HCT116 (cell line): Measurements from ENCODE around the gene PAN3. TPM values are rescaled to one million over a fixed set of nuclear protein-coding genes. Genes with fewer than 3 reads are reported as not detected.

Source experiments
- ATAC-seq: fragments of 200-7000 bp; cut with Tn5 transposase; 2 replicates; pipeline ENCODE4 v1.9.1; 2020; ENCODE audit warnings: mild to moderate bottlenecking, moderate library complexity
- BruUV-seq: library from RNA; stranded (reverse); fragments of 400-500 nt; replicated peaks from 2 replicates; lab custom pipeline; 2021; lab: Mats Ljungman, UMichigan
- CTCF ChIA-PET: fragments of 300-600 bp; sonication (Branson Sonifier 250); formaldehyde crosslinking; loops from one replicate; lab custom pipeline; 2021; ENCODE audit warnings: antibody characterized with exemption; lab: Charles Lee
- POLR2A ChIA-PET: fragments of 300-600, 350-600 bp; sonication (Branson Sonifier 250); formaldehyde crosslinking; loops from one replicate; lab custom pipeline; 2021; ENCODE audit warnings: antibody characterized with exemption; lab: Charles Lee
- RAD21 ChIA-PET, 2 experiments: fragments of 300-600 bp; sonication (Branson Sonifier 250); formaldehyde crosslinking; loops; one replicate each; lab custom pipeline; 2023; ENCODE audit warnings: low total read pairs in 2 of 2; ENCODE audit not compliant: uncharacterized antibody in 2 of 2, unreplicated experiment in 2 of 2, low non-redundant PET in 1 of 2; lab: Charles Lee
- DNase-seq: peaks from one replicate; pipeline ENCODE4 v3.0.0-alpha.2; 2010; ENCODE audit warnings: low read depth, low spot score
- H2AFZ ChIP-seq: fragments of 200-600 bp; shearing (Covaris generic), sonication (generic); 2 replicates; pipeline ENCODE4 v1.6.1; 2017; ENCODE audit warnings: low read depth, mixed run types, mixed read lengths, antibody characterized with exemption, low read length; ENCODE audit not compliant: poor library complexity, severe bottlenecking
- H3K27ac ChIP-seq: 2 replicates; pipeline ENCODE4 v1.5.1; 2012; ENCODE audit warnings: low read depth, low read length
- H3K27me3 ChIP-seq: fragments of 200-600 bp; sonication (generic); 2 replicates; pipeline ENCODE4 v1.6.1; 2016; ENCODE audit warnings: mixed run types, low read length, mixed read lengths; ENCODE audit not compliant: insufficient read depth
- H3K36me3 ChIP-seq, 2 experiments: fragments of 200-500 bp in 1 of 2; fragments of 200-600 bp in 1 of 2; sonication (Bioruptor generic) in 1 of 2; sonication (generic) in 1 of 2; 2 replicates each; pipeline versions ENCODE4 v1.5.1 to v1.6.1; 2014 to 2016; ENCODE audit warnings: low read length in 2 of 2, inconsistent platforms in 1 of 2, mixed read lengths in 1 of 2, mixed run types in 1 of 2; ENCODE audit not compliant: insufficient read depth in 2 of 2, control insufficient read depth in 1 of 2
- H3K4me1 ChIP-seq, 2 experiments: fragments of 200-600 bp in 1 of 2; sonication (generic) in 1 of 2; 2 replicates each; pipeline versions ENCODE4 v1.5.1 to v1.6.1; 2012 to 2017; ENCODE audit warnings: low read length in 2 of 2, inconsistent platforms in 1 of 2, mild to moderate bottlenecking in 1 of 2, mixed read lengths in 1 of 2, mixed run types in 1 of 2, moderate library complexity in 1 of 2; ENCODE audit not compliant: insufficient read depth in 2 of 2, control insufficient read depth in 1 of 2
- H3K4me2 ChIP-seq: fragments of 200-600 bp; sonication (generic); 2 replicates; pipeline ENCODE4 v1.6.1; 2017; ENCODE audit warnings: mixed run types, low read length, mixed read lengths
- H3K4me3 ChIP-seq, 2 experiments: fragments of 200-600 bp in 1 of 2; sonication (generic) in 1 of 2; replicated peaks in 1 of 2; 2 replicates each; pipeline ENCODE4 v1.5.1; 2011 to 2016; ENCODE audit warnings: low read length in 2 of 2, control low read depth in 1 of 2, low read depth in 1 of 2, mild to moderate bottlenecking in 1 of 2, mixed read lengths in 1 of 2, mixed run types in 1 of 2
- H3K79me2 ChIP-seq: fragments of 200-600 bp; sonication (generic); 2 replicates; pipeline ENCODE4 v1.6.1; 2017; ENCODE audit warnings: mild to moderate bottlenecking, mixed run types, low read length, moderate library complexity, mixed read lengths; ENCODE audit not compliant: insufficient read depth
- H3K9ac ChIP-seq: fragments of 200-600 bp; sonication (generic); 2 replicates; pipeline ENCODE4 v1.6.1; 2016; ENCODE audit warnings: low read length, mixed read lengths
- H3K9me2 ChIP-seq: fragments of 200-600 bp; sonication (generic), shearing (Covaris generic); 2 replicates; pipeline ENCODE4 v1.6.1; 2017; ENCODE audit warnings: mixed run types, mild to moderate bottlenecking, moderate library complexity; ENCODE audit not compliant: insufficient read depth
- H3K9me3 ChIP-seq, 2 experiments: fragments of 200-500 bp in 1 of 2; fragments of 200-600 bp in 1 of 2; sonication (Bioruptor generic) in 1 of 2; sonication (generic) in 1 of 2; 2 replicates each; pipeline ENCODE4 v1.6.1; 2014 to 2017; ENCODE audit warnings: low read length in 2 of 2, mixed read lengths in 2 of 2, inconsistent platforms in 1 of 2, low read depth in 1 of 2, mild to moderate bottlenecking in 1 of 2, mixed run types in 1 of 2, moderate library complexity in 1 of 2; ENCODE audit not compliant: control insufficient read depth in 1 of 2, insufficient read depth in 1 of 2
- H4K20me1 ChIP-seq: fragments of 200-600 bp; sonication (generic), shearing (Covaris generic); 2 replicates; pipeline ENCODE4 v1.6.1; 2017; ENCODE audit warnings: mixed run types, mild to moderate bottlenecking, moderate library complexity; ENCODE audit not compliant: insufficient read depth
- CTCF ChIP-seq, 3 experiments: fragments of 200-600 bp in 1 of 3; sonication (generic) in 1 of 3; IDR thresholded peaks in 2 of 3; conservative IDR thresholded peaks in 1 of 3; 2 replicates each; pipeline ENCODE4 v1.5.1; 2012 to 2017; ENCODE audit warnings: low read depth in 2 of 3, low read length in 2 of 3, antibody characterized with exemption in 1 of 3, borderline replicate concordance in 1 of 3, control low read depth in 1 of 3, mild to moderate bottlenecking in 1 of 3, mixed read lengths in 1 of 3, mixed run types in 1 of 3, moderate library complexity in 1 of 3; ENCODE audit not compliant: insufficient read depth in 1 of 3
- RAD21 ChIP-seq: IDR thresholded peaks from 2 replicates; pipeline ENCODE4 v1.6.1; 2012; ENCODE audit warnings: low read depth, mild to moderate bottlenecking
- REST ChIP-seq: IDR thresholded peaks from 2 replicates; pipeline ENCODE4 v1.6.1; 2012; ENCODE audit warnings: low read depth
- SIN3A ChIP-seq: IDR thresholded peaks from 2 replicates; pipeline ENCODE4 v1.6.1; 2012; ENCODE audit warnings: low read depth
- SP1 ChIP-seq: IDR thresholded peaks from 2 replicates; pipeline ENCODE4 v1.6.1; 2012; ENCODE audit warnings: low read depth
- TCF7L2 ChIP-seq: IDR thresholded peaks from 2 replicates; pipeline ENCODE4 v1.7.0; 2011; ENCODE audit warnings: borderline replicate concordance, inconsistent platforms; ENCODE audit not compliant: insufficient read depth, insufficient read length; ENCODE audit errors: extremely low read depth
- YY1 ChIP-seq: IDR thresholded peaks from 2 replicates; pipeline ENCODE4 v1.6.1; 2011; ENCODE audit warnings: low read length, low read depth, moderate library complexity, mild to moderate bottlenecking; ENCODE audit not compliant: insufficient replicate concordance; ENCODE audit errors: extremely low read depth
- ZBTB33 ChIP-seq: IDR thresholded peaks from 2 replicates; pipeline ENCODE4 v1.6.1; 2011; ENCODE audit warnings: mild to moderate bottlenecking, low read length, moderate library complexity; ENCODE audit not compliant: insufficient replicate concordance; ENCODE audit errors: extremely low read depth
- intact Hi-C: fragments of 100-400 bp; cut with micrococcal nuclease; formaldehyde crosslinking; loops from 2 replicates; pipeline ENCODE4 v1.10.0; 2022
- total RNA-seq: library from RNA; stranded (reverse); gene quantifications from one replicate; pipeline ENCODE4 v1.2.1, GENCODE V29; 2021; ENCODE audit not compliant: unreplicated experiment

The PAN3 gene
- total RNA-seq, 1 experiment from 2014 or later, result 30.1 TPM

- no peak for TF ChIP-seq ZBTB33
- no peak for TF ChIP-seq REST
Measured at GRCh38 chr13:28306325-28306724, 168.0 kb downstream of the PAN3 start (continued).

- no peaks in the 10 kb centered on the region for H3K9me3 ChIP-seq
- H3K27me3 ChIP-seq, result no peaks in the 10 kb centered on the region
- H3K4me3 ChIP-seq, result no peak overlapping the region
- RAD21 ChIA-PET, result no interaction called here
- CTCF ChIA-PET, result no interaction called here
- no peaks in the 10 kb centered on the region for H4K20me1 ChIP-seq
- no peaks in the 10 kb centered on the region for H3K9me2 ChIP-seq
- H3K36me3 ChIP-seq, result no peaks in the 10 kb centered on the region
- H2AFZ ChIP-seq, result no peak overlapping the region
- no peak for TF ChIP-seq SIN3A
- no peak for TF ChIP-seq YY1
- TF ChIP-seq RAD21, result peak; percentile 21; the same call in 1 of the 2 replicates
- peak in 2 of 3 experiments; percentile 46 to 51; a peak in 4 of 6 replicates for TF ChIP-seq CTCF (IDR thresholded peaks at IDR 0.05 in 2 of 3, conservative IDR thresholded peaks at IDR 0.05 in 1 of 3; ENCODE audit: borderline replicate concordance in 1 of 3, insufficient read depth in 1 of 3, low read depth in 2 of 3, low read length in 2 of 3)
- no peak for TF ChIP-seq SP1
- no peak for TF ChIP-seq TCF7L2
- no peaks in the 10 kb centered on the region for H3K4me1 ChIP-seq
- H3K9ac ChIP-seq, result no peak overlapping the region
- ATAC-seq, result peak; percentile 69
- H3K27ac ChIP-seq, result no peak overlapping the region
- H3K4me2 ChIP-seq, result no peak overlapping the region
- POLR2A ChIA-PET, result no interaction called here
- BruUV-seq, result no TSS peak
- intact Hi-C loops, result no loop called here
- no peaks in the 10 kb centered on the region for H3K79me2 ChIP-seq
- peak; percentile 28 for DNase-seq
Measured at GRCh38 chr13:28313579-28313978, 175.2 kb downstream of the PAN3 start.
